Left renal cortex interstitium (tissue), 4 donors: ENCODE results near the gene ALDH6A1. TPM values are rescaled to one million over a fixed set of nuclear protein-coding genes. Genes with fewer than 3 reads are reported as not detected.
"Not testable (repeated sequence)": the region's sequence is repeated elsewhere in the genome, so short reads cannot be mapped to it uniquely, and the experiment has no call there.

Experiments
- DNase-seq, 4 donors: peaks; one replicate each; pipeline ENCODE4 v3.0.0-alpha.2; 2013; ENCODE audit warnings: low read depth in 4 of 4, low spot score in 2 of 4, missing footprints in 1 of 4
- polyA plus RNA-seq, 4 donors: library from polyadenylated mRNA; unstranded; fragments of 120-200 nt; gene quantifications; one replicate each; pipeline ENCODE4 v1.2.1, GENCODE V29; 2013; ENCODE audit not compliant: insufficient read length in 4 of 4

ALDH6A1 gene
- polyA plus RNA-seq, result 100 to 1,000 TPM in 2 of 4 donors, 10 to 100 TPM in 2; 76.3 to 126 (median 104) TPM

- DNase-seq, result peak; percentile 99 to 100 (median 100)
Observed at GRCh38 chr14:74084277-74085046, at the start of gene ALDH6A1, which contains the start of gene LIN52. Gene ALDH6A1, minus strand, starts transcription at chr14:74084453. Its CDS starts 59 bp downstream, at chr14:74084394. Gene LIN52, plus strand, starts transcription at chr14:74084956. Its CDS starts 19 bp downstream, at chr14:74084975.

DNA sequence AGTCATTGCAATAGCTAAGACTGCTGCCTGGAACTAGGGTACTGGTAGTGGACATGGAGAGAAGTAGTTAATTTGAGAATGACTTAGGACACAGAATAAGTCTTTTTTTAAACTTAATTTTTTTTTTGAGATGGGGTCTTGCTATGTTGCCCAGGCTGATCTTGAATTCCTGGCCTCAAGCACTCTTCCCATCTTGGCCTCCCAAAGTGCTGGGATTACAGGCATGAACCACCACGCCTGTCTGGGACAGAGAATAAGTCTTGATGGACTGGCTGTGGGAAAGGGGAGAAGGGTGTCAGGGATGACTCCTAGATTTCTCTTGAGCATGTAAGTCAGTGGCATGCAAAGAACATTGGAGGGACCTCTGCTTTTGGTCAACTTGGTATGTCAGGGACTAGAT is 43.4 kb upstream of the ALDH6A1 start:
- DNase-seq, result no peak

GRCh38 chr14:74126315-74127013 is 42.2 kb upstream of the ALDH6A1 start:
- no peak for DNase-seq

DNA sequence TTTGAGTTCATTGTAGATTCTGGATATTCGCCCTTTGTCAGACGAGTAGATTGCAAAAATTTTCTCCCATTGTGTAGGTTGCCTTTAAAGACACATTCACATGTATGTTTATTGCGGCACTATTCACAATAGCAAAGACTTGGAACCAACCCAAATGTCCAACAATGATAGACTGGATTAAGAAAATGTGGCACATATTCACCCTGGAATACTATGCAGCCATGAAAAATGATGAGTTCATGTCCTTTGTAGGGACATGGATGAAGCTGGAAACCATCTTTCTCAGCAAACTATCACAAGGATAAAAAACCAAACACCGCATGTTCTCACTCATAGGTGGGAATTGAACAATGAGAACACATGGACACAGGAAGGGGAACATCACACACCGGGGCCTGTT is 41.2 kb upstream of the ALDH6A1 start:
- DNase-seq, result not testable (repeated sequence)

DNA sequence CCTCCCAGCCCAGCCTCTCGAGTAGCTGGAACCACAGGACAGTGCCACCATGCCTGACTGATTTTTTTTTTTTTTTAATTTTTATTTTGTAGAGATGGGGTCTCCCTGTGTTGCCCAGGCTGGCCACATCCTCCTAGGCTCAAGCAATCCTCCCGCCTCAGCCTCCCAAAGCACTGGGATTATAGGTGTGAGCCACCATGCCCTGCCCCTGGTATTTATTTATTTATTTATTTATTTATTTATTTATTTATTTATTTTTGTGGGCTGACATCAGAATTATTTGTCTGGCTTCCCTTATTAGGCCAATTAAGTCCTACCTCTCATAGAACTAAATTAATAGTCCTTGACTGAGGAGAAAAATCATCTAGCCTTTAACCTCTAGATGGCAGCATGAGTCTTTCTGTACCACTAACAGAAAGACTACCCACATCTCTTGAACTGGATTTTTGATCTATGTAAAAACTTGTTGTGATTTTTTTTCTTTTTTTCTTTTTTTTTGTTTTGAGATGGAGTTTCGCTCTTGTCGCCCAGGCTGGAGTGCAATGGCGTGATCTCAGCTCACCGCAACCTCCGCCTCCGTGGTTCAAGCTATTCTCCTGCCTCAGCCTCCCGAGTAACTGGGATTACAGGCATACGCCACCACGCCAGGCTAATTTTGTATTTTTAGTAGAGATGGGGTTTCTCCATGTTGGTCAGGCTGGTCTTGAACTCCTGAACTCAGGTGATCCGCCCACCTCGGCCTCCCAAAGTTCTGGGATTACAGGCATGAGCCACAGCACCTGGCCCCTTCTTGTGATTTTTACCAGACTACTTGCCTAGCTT is 27.4 kb upstream of the ALDH6A1 start:
- DNase-seq, result peak in 2 of 4 donors; percentile 32 to 51

DNA sequence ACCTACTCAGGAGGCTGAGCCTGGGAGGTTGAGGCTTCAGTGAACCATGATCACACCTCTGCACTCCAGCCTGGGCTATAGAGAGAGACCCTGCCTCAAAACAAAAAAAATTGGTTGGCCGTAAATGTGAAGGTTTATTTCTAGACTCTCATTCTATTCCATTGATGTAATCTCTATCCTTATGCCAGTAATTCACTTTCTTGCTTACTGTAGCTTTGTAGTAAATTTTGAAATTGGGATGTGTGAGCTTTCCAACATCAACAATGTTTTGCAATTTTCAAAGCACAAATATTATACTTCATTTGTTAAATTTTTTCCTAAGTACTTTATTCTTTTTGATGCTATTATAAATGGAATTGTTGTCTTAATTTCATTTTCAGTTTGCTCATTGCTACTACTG is 25.1 kb upstream of the ALDH6A1 start:
- DNase-seq, result no peak

- DNase-seq, result no peak
Observed at GRCh38 chr14:74105381-74105780, 21.1 kb upstream of the ALDH6A1 start.

GRCh38 chr14:74089251-74090020 is 5.2 kb upstream of the ALDH6A1 start:
- no peak for DNase-seq

DNA sequence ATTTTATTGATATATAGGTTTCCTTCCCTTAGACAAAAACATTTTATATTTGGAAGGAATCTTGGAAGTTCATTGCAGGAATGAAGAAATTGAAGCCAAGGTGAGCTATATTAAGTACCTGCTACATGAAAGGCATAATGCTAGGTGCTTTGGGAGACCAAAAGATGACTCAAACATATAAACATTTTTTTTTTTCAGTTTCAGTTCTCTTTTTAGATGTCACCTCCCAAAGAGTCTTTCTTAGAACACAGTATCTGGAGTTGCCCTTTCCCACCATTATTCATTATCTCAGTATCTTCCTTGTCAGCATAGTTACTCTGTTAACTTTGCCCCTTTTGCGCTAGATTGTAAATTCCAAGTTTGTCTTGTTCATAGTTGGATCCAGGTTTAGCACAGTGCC is 1.6 kb upstream of the ALDH6A1 start:
- no peak for DNase-seq

GRCh38 chr14:74085047-74085637 is 889 bp upstream of the ALDH6A1 start:
- DNase-seq, result peak in 2 of 4 donors; percentile 9 to 20

DNA sequence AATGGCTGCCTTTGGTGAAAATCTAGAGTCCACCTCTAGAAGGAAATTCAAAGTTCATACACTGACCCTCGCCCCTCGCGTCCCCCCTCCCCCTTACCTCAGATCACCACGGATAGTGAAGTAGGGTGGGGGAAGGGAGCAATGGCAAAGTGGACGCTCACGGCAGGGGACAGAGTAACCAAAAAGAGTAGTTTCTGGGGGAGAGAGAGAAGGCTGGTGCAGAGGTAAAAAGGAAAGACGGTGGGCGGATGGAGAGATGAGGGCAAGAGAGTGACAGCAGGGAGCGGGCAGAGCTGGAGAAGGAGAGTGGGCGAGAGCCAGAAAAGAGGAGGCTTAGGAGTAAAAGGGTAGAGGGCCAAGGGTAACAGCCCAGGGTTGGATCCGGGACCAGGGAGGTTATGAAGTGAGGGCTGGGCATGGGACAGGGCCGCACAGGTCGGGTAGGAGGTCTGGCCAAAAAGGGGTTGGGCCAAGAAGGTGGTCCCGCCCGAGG is 423 bp downstream of the ALDH6A1 start:
- peak in 2 of 4 donors; percentile 7 to 13 for DNase-seq

- no peak for DNase-seq
Observed at GRCh38 chr14:74083161-74083560, 1.1 kb downstream of the ALDH6A1 start.

- no peak for DNase-seq
Observed at GRCh38 chr14:74081491-74081890, 2.8 kb downstream of the ALDH6A1 start.

DNA sequence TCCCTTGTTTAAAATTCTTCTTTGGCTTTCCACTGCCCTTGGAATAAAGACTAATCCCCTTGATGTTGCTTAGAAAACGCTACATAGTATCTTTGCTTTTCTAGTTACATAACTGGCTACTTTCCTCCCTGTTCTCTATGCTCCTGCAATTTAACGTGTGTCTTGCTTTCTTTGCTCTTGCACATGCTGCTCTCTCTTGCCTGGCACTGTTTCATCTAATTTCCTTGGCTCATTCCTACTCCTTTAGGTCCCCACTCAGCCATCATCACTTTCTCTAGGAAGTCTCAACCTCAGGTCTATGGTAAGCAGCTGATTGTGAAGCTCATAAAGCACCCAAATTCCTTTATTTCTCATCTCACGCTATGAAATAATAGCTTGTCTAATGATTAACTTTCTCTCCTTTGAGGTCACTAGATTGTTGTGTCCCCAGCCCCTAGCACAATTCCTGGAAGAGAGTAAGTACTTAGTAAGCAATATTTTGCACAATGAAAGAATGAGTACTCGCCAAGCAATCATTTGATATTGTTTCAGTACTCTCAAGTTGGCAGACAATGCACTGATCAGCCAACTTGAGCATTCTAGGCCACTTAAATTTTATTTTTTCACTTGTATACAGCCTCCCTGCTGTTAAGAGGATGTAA is 3.3 kb downstream of the ALDH6A1 start:
- no peak for DNase-seq

- no peak for DNase-seq
Observed at GRCh38 chr14:74077401-74077800, 6.9 kb downstream of the ALDH6A1 start.

GRCh38 chr14:74065746-74066575 is 18.3 kb downstream of the ALDH6A1 start:
- DNase-seq, result no peak

DNA sequence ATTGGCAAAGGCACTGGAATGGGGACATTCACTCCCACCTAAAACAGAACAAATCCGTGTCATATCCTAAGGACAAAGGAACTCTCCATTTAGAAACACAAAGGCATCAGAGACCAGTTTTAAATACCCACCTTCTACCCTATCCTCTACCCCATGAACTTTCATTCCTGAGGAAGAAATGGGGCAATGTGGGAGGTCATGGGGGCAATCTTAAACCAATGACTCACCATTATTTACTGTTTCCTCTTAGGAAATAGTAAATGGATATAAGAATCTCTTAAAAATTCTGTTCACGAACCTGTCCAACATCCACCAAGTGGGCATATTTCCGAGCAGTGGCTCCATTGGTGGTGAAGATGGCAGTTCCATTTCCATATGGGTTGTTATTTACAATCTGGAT is 19.4 kb downstream of the ALDH6A1 start:
- no peak for DNase-seq

DNA sequence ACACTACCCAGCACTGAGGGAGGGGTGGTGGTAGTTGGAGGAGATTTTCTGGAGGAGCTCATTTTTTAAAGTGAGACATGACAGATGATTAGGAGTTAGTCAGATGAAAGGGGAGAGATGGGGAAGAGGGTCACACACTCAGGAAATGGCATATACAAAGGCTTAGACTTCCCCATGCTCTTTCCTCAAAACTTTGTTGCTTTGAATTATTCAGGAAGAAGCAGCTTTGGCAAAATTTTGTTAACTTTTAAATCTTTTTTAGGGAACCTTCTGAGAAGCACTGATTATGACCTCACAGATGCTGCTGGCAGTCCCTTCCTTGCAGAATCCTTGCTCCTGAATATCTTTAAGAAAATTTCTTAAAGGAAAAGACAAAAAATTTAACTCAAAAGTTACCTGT is 19.8 kb downstream of the ALDH6A1 start:
- no peak for DNase-seq
